Measurements from ENCODE around the gene PIAS4. TPM values are rescaled to one million over a fixed set of nuclear protein-coding genes. Genes with fewer than 3 reads are reported as not detected.

The PIAS4 gene
- total and polyA plus RNA-seq, 2 of the 13 experiments (the other 11 are each of a cell fraction or from before 2014, with no cell fraction given) = 9.0 to 20.1 TPM

DNA sequence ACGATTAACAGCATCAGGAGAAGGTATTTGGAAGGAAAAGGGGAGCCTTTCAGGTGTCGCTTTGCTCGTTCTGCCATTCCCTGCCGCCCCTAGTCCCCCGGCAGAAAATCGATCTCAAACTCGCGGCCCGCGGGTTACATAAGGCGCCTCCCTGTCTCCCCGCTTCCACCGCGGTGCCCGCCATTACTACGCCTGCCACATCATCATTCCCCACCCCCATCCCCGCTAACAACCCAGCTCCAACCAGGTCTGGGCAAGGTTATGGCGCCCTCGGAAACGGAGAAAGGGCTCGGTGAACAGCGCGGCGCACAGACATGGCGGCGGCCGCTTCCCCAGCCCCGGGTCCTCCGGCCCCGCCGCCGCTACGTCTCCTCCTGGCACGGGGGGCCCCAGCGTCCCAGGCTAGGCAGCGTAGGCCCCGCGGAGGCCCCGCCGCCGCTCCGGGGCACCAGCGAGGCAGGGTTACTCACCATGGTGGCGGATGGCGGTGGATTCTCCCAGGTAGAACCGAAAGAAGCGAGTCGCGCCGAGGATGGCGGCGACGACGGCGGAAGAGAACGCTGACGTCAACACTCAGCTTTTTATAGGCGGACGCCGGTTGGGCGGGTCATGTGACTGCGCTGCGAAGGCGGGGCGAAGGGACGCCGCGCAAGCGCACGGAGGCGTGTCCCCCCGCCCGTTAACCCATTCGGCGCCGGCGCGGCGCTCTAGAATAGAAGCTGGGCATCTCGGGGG is 22.5 kb upstream of the PIAS4 start, which contains the start of gene EEF2 (continued):
- TF ChIP-seq, protein P1, sequence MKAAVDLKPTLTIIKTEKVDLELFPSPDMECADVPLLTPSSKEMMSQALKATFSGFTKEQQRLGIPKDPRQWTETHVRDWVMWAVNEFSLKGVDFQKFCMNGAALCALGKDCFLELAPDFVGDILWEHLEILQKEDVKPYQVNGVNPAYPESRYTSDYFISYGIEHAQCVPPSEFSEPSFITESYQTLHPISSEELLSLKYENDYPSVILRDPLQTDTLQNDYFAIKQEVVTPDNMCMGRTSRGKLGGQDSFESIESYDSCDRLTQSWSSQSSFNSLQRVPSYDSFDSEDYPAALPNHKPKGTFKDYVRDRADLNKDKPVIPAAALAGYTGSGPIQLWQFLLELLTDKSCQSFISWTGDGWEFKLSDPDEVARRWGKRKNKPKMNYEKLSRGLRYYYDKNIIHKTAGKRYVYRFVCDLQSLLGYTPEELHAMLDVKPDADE (CRISPR knock-in tag; IDR thresholded peaks at IDR 0.05) = no peak
- TF ChIP-seq, protein P2, sequence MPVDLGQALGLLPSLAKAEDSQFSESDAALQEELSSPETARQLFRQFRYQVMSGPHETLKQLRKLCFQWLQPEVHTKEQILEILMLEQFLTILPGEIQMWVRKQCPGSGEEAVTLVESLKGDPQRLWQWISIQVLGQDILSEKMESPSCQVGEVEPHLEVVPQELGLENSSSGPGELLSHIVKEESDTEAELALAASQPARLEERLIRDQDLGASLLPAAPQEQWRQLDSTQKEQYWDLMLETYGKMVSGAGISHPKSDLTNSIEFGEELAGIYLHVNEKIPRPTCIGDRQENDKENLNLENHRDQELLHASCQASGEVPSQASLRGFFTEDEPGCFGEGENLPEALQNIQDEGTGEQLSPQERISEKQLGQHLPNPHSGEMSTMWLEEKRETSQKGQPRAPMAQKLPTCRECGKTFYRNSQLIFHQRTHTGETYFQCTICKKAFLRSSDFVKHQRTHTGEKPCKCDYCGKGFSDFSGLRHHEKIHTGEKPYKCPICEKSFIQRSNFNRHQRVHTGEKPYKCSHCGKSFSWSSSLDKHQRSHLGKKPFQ (CRISPR knock-in tag; IDR thresholded peaks at IDR 0.05; ENCODE audit: insufficient replicate concordance) = peak; percentile 77
- TF ChIP-seq, protein P3, sequence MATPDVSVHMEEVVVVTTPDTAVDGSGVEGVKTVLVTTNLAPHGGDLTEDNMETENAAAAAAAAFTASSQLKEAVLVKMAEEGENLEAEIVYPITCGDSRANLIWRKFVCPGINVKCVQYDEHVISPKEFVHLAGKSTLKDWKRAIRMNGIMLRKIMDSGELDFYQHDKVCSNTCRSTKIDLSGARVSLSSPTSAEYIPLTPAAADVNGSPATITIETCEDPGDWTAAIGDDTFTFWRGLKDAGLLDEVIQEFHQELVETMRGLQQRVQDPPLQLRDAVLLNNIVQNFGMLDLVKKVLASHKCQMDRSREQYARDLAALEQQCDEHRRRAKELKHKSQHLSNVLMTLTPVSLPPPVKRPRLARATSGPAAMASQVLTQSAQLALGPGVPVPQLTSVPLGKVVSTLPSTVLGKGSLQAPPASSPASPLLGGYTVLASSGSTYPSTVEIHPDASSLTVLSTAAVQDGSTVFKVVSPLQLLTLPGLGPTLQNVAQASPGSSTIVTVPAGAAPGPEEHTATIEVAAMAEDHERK (CRISPR knock-in tag; IDR thresholded peaks at IDR 0.05; ENCODE audit: low read depth) = peak; percentile 67; the same call in 1 of the 2 replicates
- TF ChIP-seq, protein P4, sequence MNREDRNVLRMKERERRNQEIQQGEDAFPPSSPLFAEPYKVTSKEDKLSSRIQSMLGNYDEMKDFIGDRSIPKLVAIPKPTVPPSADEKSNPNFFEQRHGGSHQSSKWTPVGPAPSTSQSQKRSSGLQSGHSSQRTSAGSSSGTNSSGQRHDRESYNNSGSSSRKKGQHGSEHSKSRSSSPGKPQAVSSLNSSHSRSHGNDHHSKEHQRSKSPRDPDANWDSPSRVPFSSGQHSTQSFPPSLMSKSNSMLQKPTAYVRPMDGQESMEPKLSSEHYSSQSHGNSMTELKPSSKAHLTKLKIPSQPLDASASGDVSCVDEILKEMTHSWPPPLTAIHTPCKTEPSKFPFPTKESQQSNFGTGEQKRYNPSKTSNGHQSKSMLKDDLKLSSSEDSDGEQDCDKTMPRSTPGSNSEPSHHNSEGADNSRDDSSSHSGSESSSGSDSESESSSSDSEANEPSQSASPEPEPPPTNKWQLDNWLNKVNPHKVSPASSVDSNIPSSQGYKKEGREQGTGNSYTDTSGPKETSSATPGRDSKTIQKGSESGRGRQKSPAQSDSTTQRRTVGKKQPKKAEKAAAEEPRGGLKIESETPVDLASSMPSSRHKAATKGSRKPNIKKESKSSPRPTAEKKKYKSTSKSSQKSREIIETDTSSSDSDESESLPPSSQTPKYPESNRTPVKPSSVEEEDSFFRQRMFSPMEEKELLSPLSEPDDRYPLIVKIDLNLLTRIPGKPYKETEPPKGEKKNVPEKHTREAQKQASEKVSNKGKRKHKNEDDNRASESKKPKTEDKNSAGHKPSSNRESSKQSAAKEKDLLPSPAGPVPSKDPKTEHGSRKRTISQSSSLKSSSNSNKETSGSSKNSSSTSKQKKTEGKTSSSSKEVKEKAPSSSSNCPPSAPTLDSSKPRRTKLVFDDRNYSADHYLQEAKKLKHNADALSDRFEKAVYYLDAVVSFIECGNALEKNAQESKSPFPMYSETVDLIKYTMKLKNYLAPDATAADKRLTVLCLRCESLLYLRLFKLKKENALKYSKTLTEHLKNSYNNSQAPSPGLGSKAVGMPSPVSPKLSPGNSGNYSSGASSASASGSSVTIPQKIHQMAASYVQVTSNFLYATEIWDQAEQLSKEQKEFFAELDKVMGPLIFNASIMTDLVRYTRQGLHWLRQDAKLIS (CRISPR knock-in tag; IDR thresholded peaks at IDR 0.05) = peak; percentile 90
- no peak for TF ChIP-seq FOSL1 (CRISPR knock-in tag; IDR thresholded peaks at IDR 0.05; ENCODE audit: borderline replicate concordance)
- no peak for TF ChIP-seq ZNF720 (CRISPR knock-in tag; IDR thresholded peaks at IDR 0.05)
- TF ChIP-seq ZBTB20 (CRISPR knock-in tag; IDR thresholded peaks at IDR 0.05; ENCODE audit: borderline replicate concordance, low read depth) = 0 out of 2 replicates have a peak, but pooled peaks have one; percentile 57
- TF ChIP-seq ZNF563 (CRISPR knock-in tag; IDR thresholded peaks at IDR 0.05) = peak; percentile 98
- no peak for TF ChIP-seq ZNF256 (CRISPR knock-in tag; conservative IDR thresholded peaks at IDR 0.05)
- no peak for TF ChIP-seq ZNF264 (CRISPR knock-in tag; IDR thresholded peaks at IDR 0.05)
- TF ChIP-seq ZNF616 (CRISPR knock-in tag; IDR thresholded peaks at IDR 0.05; ENCODE audit: low read depth) = peak; percentile 66; the same call in 1 of the 2 replicates
- peak; percentile 86 for TF ChIP-seq ARNT2 (CRISPR knock-in tag; IDR thresholded peaks at IDR 0.05; ENCODE audit: low read depth)
- TF ChIP-seq SMAD1 (CRISPR knock-in tag; IDR thresholded peaks at IDR 0.05; ENCODE audit: borderline replicate concordance, low read depth) = peak; percentile 92
- peak; percentile 66; the same call in 1 of the 2 replicates for TF ChIP-seq ZNF761 (CRISPR knock-in tag; conservative IDR thresholded peaks at IDR 0.05)
- TF ChIP-seq PAX8 (CRISPR knock-in tag; IDR thresholded peaks at IDR 0.05; ENCODE audit: borderline replicate concordance) = no peak
- TF ChIP-seq NFKBIZ (CRISPR knock-in tag; IDR thresholded peaks at IDR 0.05) = peak; percentile 81
- TF ChIP-seq ZNF841 (CRISPR knock-in tag; IDR thresholded peaks at IDR 0.05; ENCODE audit: borderline replicate concordance) = peak; percentile 89
- peak; percentile 89 for TF ChIP-seq PHF8 (CRISPR knock-in tag; IDR thresholded peaks at IDR 0.05)
- TF ChIP-seq, protein P5, sequence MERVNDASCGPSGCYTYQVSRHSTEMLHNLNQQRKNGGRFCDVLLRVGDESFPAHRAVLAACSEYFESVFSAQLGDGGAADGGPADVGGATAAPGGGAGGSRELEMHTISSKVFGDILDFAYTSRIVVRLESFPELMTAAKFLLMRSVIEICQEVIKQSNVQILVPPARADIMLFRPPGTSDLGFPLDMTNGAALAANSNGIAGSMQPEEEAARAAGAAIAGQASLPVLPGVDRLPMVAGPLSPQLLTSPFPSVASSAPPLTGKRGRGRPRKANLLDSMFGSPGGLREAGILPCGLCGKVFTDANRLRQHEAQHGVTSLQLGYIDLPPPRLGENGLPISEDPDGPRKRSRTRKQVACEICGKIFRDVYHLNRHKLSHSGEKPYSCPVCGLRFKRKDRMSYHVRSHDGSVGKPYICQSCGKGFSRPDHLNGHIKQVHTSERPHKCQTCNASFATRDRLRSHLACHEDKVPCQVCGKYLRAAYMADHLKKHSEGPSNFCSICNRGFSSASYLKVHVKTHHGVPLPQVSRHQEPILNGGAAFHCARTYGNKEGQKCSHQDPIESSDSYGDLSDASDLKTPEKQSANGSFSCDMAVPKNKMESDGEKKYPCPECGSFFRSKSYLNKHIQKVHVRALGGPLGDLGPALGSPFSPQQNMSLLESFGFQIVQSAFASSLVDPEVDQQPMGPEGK (CRISPR knock-in tag; IDR thresholded peaks at IDR 0.05) = 0 out of 2 replicates have a peak, but pooled peaks have one; percentile 39

Measured in HepG2 (cell line).